ENCODE results near the gene SLC2A6.

Gene SLC2A6

DNA sequence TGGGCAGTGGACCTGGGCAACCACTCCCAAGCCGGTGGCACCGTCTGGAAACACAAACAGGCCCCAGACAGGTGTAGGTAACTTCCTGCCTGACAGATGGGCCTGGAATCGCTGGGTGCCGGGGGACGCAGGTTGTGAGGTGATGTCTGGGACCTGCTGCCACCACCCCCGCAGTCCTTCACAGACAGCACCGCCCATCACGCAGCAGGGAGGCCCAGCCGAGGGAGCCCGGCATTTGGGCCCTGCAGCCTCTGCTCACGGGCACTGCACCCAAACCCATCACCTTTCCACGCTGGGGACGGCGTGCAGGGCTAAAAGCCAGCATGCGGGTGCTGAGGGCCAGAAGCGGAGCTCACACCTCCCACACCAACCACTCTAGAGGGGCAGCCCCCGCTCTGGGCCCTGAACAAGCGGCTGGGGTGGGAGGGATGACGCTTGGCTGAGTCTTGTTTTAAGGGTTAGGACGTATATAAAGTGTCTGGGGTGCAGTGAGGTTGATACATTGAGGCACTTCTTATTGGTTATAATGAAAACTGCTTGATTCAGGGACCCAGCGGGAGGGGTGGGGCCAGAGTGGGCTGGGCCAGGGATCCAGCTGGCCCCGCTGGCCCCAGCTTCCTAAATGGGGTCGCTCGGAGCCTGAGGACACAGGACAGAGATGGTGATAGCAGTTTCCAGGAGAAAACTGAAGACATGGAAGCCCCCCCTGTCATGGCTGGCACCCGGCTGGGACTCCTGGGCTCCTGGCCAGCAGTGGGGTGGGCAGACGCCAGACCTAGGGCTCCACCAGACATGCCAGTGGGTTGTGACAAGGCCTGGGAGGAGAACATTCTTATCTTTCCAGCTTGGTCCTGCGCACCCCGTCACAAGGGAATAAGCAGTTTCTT is 34.6 kb upstream of the SLC2A6 start:
- no peak for DNase-seq (ENCODE audit: low read depth in 1 of 2, low spot score in 1 of 2)
- H3K4me3 ChIP-seq (replicated peaks; ENCODE audit: insufficient read depth, low read length): no peak overlapping the region
- no peak for TF ChIP-seq GABPA (IDR thresholded peaks at IDR 0.05; ENCODE audit: low read depth)
- TF ChIP-seq, protein P1, sequence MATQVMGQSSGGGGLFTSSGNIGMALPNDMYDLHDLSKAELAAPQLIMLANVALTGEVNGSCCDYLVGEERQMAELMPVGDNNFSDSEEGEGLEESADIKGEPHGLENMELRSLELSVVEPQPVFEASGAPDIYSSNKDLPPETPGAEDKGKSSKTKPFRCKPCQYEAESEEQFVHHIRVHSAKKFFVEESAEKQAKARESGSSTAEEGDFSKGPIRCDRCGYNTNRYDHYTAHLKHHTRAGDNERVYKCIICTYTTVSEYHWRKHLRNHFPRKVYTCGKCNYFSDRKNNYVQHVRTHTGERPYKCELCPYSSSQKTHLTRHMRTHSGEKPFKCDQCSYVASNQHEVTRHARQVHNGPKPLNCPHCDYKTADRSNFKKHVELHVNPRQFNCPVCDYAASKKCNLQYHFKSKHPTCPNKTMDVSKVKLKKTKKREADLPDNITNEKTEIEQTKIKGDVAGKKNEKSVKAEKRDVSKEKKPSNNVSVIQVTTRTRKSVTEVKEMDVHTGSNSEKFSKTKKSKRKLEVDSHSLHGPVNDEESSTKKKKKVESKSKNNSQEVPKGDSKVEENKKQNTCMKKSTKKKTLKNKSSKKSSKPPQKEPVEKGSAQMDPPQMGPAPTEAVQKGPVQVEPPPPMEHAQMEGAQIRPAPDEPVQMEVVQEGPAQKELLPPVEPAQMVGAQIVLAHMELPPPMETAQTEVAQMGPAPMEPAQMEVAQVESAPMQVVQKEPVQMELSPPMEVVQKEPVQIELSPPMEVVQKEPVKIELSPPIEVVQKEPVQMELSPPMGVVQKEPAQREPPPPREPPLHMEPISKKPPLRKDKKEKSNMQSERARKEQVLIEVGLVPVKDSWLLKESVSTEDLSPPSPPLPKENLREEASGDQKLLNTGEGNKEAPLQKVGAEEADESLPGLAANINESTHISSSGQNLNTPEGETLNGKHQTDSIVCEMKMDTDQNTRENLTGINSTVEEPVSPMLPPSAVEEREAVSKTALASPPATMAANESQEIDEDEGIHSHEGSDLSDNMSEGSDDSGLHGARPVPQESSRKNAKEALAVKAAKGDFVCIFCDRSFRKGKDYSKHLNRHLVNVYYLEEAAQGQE (IDR thresholded peaks at IDR 0.05; ENCODE audit: insufficient replicate concordance, low read depth): no peak
- TF ChIP-seq POLR2AphosphoS5 (IDR thresholded peaks at IDR 0.05; ENCODE audit: low read depth): no peak
- TF ChIP-seq CTCF (IDR thresholded peaks at IDR 0.05; ENCODE audit: insufficient read depth, low read length): no peak
- no peak for TF ChIP-seq SPI1 (IDR thresholded peaks at IDR 0.05; ENCODE audit: borderline replicate concordance, low read depth)
- H3K27me3 ChIP-seq (ENCODE audit: insufficient read depth, poor library complexity, severe bottlenecking): peaks cover 13% of the 10 kb centered on the region
- H3K27ac ChIP-seq (replicated peaks): no peak overlapping the region

- DNase-seq (ENCODE audit: low read depth in 1 of 2, low spot score in 1 of 2): no peak
- H3K27ac ChIP-seq (replicated peaks): no peak overlapping the region
- no peak for TF ChIP-seq GABPA (IDR thresholded peaks at IDR 0.05; ENCODE audit: low read depth)
- TF ChIP-seq, protein P1 (IDR thresholded peaks at IDR 0.05; ENCODE audit: insufficient replicate concordance, low read depth): no peak
- no peak for TF ChIP-seq POLR2AphosphoS5 (IDR thresholded peaks at IDR 0.05; ENCODE audit: low read depth)
- no peak for TF ChIP-seq CTCF (IDR thresholded peaks at IDR 0.05; ENCODE audit: insufficient read depth, low read length)
- no peak for TF ChIP-seq SPI1 (IDR thresholded peaks at IDR 0.05; ENCODE audit: borderline replicate concordance, low read depth)
- H3K4me3 ChIP-seq (replicated peaks; ENCODE audit: insufficient read depth, low read length): no peak overlapping the region
- H3K27me3 ChIP-seq (ENCODE audit: insufficient read depth, poor library complexity, severe bottlenecking): peaks cover 15% of the 10 kb centered on the region
These were observed 33.6 kb upstream of the SLC2A6 start for GRCh38 chr9:133512253-133513213.

GRCh38 chr9:133511607-133512006 is 32.7 kb upstream of the SLC2A6 start:
- no peak overlapping the region for H3K4me3 ChIP-seq (replicated peaks; ENCODE audit: insufficient read depth, low read length)
- H3K27me3 ChIP-seq (ENCODE audit: insufficient read depth, poor library complexity, severe bottlenecking): peaks cover 15% of the 10 kb centered on the region
- no peak for DNase-seq (ENCODE audit: low read depth in 1 of 2, low spot score in 1 of 2)
- H3K27ac ChIP-seq (replicated peaks): no peak overlapping the region
- TF ChIP-seq POLR2AphosphoS5 (IDR thresholded peaks at IDR 0.05; ENCODE audit: low read depth) (no peak), GABPA (IDR thresholded peaks at IDR 0.05; ENCODE audit: low read depth) (no peak), CTCF (IDR thresholded peaks at IDR 0.05; ENCODE audit: insufficient read depth, low read length) (no peak), SPI1 (IDR thresholded peaks at IDR 0.05; ENCODE audit: borderline replicate concordance, low read depth) (no peak)
- TF ChIP-seq, protein P1 (IDR thresholded peaks at IDR 0.05; ENCODE audit: insufficient replicate concordance, low read depth): no peak

All from HL-60 (cell line).